Adrenal gland (tissue), 12 donors: ENCODE data around the gene BCL11B. TPM values are rescaled to one million over a fixed set of nuclear protein-coding genes. Genes with fewer than 3 reads are reported as not detected.

Experiments used
- DNase-seq, 7 donors: peaks; one replicate each; pipeline ENCODE4 v3.0.0-alpha.2; 2019 to 2020
- H3K27ac ChIP-seq, 5 donors: fragments of 200-600 bp; sonication (generic) in 4 of 5; 1 replicate in 3 of 5; 2 replicates in 2 of 5; pipeline versions ENCODE4 v1.5.1 to v1.8.0; 2016 to 2020; ENCODE audit warnings: mild to moderate bottlenecking in 1 of 5
- H3K27me3 ChIP-seq: fragments of 200-600 bp; 2 replicates; pipeline ENCODE4 v1.8.0; 2021
- H3K36me3 ChIP-seq, 2 donors: fragments of 200-600 bp; replicated peaks in 1 of 2; 1 replicate in 1 of 2; 2 replicates in 1 of 2; pipeline versions ENCODE4 v1.5.1 to v1.8.0; 2018 to 2022
- H3K4me1 ChIP-seq, 2 donors: fragments of 200-600 bp; replicated peaks in 1 of 2; 1 replicate in 1 of 2; 2 replicates in 1 of 2; pipeline versions ENCODE4 v1.5.1 to v1.8.0; 2018 to 2021
- H3K4me3 ChIP-seq, 4 donors: fragments of 200-600 bp; sonication (generic) in 3 of 4; one replicate each; pipeline ENCODE4 v1.5.1; 2016 to 2018
- H3K9me3 ChIP-seq, 3 donors: fragments of 200-600 bp; sonication (generic) in 1 of 3; replicated peaks in 1 of 3; 1 replicate in 2 of 3; 2 replicates in 1 of 3; pipeline versions ENCODE4 v1.5.1 to v1.8.0; 2016 to 2021
- POLR2A ChIP-seq, 2 donors: fragments of 450-650 bp; IDR thresholded peaks; one replicate each; pipeline ENCODE4 v1.6.1; 2017; ENCODE audit warnings: antibody characterized with exemption in 2 of 2, mild to moderate bottlenecking in 2 of 2, moderate library complexity in 1 of 2
- WGBS, 4 donors: extraction: QIAGEN DNeasy Blood & Tissue Kit in 2 of 4; methylation state at CpG; one replicate each; pipeline versions ENCODE4 v1.1.5 to v1.1.7; 2013 to 2017; 5-methylcytosine and 5-hydroxymethylcytosine counted together
- intact Hi-C, 2 donors: fragments of 100-400 bp; cut with DNase I; formaldehyde crosslinking; loops; one replicate each; pipeline versions ENCODE4 v1.14.1 to v1.15.0; 2022 to 2023
- polyA plus RNA-seq, 3 donors: library from polyadenylated mRNA; stranded (reverse); fragments of 200-250 nt in 2 of 3; fragments of 350-450 nt in 1 of 3; fragmentation: Illumina TruSeq in 1 of 3; extraction: RNeasy Lipid Tissue Mini Kit (QIAGEN cat#74804) in 1 of 3; gene quantifications; one replicate each; pipeline ENCODE4 v1.2.3, GENCODE V29; 2013 to 2014
- total RNA-seq, 9 donors: library from RNA; depleted of rRNA in 4 of 9; stranded (reverse); fragments of >200 nt in 4 of 9; fragments of 120-200 nt in 1 of 9; fragmentation: NEBNext Ultra II Directional in 1 of 9; extraction: Animal tissue kit (Norgen Biotek cat#: 25700) in 1 of 9; gene quantifications; one replicate each; pipeline versions ENCODE4 v1.1.0 to v1.2.4, GENCODE V29; 2013 to 2023
- TF ChIP-seq, protein P1 (sequence below), 6 experiments: fragments of 450-650 bp in 4 of 6; fragments of 200-600 bp in 2 of 6; sonication (generic) in 1 of 6; IDR thresholded peaks; 1 replicate in 5 of 6; 2 replicates in 1 of 6; pipeline versions ENCODE4 v1.5.1 to v1.8.0; 2016 to 2021; ENCODE audit warnings: antibody characterized with exemption in 6 of 6, mild to moderate bottlenecking in 2 of 6, moderate library complexity in 1 of 6
- donor health status: healthy with polysubstance abuse.
- donor health status: Bipolar disorder and iron deficiency.
- donor health status: DM: yes; HTN: yes; CAD: no.
- donor health status: DM: no; HTN: no; CAD: no.
- donor health status: DM: no; HTN: no; CAD: no.
- donor health status: DM: yes; HTN: yes; CAD: no.

BCL11B gene
- total and polyA plus RNA-seq, 12 donors, result 0.24 to 3.2 (median 0.54) TPM

DNA sequence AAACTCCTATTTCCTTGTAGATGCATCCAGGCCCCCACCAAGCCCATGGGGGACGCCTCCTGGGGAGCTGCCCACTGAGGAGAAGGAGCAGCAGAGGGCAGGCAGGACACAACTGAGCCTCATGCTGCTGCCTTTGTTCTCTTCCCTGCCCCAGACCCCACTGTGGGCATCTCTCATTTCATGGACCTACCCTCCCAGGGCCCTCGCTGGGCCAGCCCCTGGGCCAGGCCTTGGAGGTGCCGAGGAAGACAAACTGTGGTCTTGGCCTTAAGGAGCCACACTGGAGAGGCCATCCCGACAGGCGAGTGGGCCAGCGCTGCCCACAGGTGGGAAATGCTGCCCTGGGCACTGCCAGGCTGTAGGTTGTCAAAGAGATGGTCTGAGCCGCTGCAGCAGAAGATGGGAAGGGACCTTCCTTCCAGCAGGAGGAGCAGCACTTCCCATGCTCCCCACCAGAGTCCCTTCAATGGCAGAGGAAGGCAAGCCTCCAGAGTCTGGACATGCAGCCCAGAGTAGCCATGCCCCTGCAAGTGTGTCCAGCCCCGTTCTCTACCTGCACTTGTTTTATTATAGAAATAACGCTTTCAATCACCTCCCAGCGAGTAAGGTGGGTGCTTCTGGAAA, 147.4 kb downstream of the BCL11B start:
- WGBS, 4 donors, result 84 to 96% (median 91%) methylated on average over 8 to 10 of the region's 10 CpGs
- intact Hi-C loops, result no loop called here
- Histone ChIP-seq H3K4me1 (no peaks in the 10 kb centered on the region), H3K27me3 (peaks cover under 1% of the 10 kb centered on the region), H3K4me3 (no peak overlapping the region), H3K9me3 (no peaks in the 10 kb centered on the region), H3K36me3 (no peaks in the 10 kb centered on the region), H3K27ac (no peak overlapping the region)
- peak in 1 of 7 donors; percentile 25 for DNase-seq
- TF ChIP-seq, protein P1, sequence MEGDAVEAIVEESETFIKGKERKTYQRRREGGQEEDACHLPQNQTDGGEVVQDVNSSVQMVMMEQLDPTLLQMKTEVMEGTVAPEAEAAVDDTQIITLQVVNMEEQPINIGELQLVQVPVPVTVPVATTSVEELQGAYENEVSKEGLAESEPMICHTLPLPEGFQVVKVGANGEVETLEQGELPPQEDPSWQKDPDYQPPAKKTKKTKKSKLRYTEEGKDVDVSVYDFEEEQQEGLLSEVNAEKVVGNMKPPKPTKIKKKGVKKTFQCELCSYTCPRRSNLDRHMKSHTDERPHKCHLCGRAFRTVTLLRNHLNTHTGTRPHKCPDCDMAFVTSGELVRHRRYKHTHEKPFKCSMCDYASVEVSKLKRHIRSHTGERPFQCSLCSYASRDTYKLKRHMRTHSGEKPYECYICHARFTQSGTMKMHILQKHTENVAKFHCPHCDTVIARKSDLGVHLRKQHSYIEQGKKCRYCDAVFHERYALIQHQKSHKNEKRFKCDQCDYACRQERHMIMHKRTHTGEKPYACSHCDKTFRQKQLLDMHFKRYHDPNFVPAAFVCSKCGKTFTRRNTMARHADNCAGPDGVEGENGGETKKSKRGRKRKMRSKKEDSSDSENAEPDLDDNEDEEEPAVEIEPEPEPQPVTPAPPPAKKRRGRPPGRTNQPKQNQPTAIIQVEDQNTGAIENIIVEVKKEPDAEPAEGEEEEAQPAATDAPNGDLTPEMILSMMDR (IDR thresholded peaks at IDR 0.05), result no peak
- no peak for TF ChIP-seq POLR2A (IDR thresholded peaks at IDR 0.05)

DNA sequence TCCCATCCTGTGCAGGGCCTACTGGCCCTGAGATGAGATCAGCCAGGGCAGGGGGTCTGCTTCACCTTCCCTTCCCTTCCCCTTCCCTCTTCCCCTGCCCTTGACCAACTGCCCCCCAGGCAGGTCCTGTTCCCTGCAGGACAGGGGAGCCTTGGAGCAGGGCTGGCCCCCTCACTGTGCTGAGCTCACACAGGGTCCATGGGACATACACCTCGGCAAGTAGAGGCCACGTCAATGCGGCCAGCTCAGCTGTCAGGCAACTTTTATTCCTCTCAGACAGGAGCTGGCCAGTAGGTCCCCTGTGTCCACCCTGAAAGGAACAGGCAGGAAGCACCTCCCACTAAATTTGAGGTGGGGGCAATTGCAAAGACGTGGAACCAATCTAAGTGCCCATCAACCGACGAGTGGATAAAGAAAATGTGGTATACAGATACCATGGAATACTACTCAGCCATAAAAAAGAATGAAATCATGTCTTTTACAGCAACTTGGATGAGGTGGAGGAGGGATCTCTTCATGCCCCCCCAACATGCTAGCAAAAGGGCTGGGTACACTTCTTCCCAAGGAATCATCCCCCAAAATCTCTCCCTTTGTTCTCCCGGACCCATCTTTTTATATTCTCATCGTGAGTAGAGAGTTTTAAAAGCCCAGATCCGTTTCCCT, 148.7 kb downstream of the BCL11B start:
- WGBS, 4 donors, result 80 to 91% (median 86%) methylated on average over 7 to 9 of the region's 9 CpGs
- Histone ChIP-seq H3K9me3 (no peaks in the 10 kb centered on the region), H3K36me3 (no peaks in the 10 kb centered on the region), H3K4me3 (no peak overlapping the region), H3K27ac (no peak overlapping the region), H3K4me1 (no peaks in the 10 kb centered on the region), H3K27me3 (peaks cover 11% of the 10 kb centered on the region)
- TF ChIP-seq, protein P1 (IDR thresholded peaks at IDR 0.05), result no peak
- no peak for TF ChIP-seq POLR2A (IDR thresholded peaks at IDR 0.05)
- peak in 1 of 7 donors; percentile 21 for DNase-seq
- intact Hi-C loops, result no loop called here

DNA sequence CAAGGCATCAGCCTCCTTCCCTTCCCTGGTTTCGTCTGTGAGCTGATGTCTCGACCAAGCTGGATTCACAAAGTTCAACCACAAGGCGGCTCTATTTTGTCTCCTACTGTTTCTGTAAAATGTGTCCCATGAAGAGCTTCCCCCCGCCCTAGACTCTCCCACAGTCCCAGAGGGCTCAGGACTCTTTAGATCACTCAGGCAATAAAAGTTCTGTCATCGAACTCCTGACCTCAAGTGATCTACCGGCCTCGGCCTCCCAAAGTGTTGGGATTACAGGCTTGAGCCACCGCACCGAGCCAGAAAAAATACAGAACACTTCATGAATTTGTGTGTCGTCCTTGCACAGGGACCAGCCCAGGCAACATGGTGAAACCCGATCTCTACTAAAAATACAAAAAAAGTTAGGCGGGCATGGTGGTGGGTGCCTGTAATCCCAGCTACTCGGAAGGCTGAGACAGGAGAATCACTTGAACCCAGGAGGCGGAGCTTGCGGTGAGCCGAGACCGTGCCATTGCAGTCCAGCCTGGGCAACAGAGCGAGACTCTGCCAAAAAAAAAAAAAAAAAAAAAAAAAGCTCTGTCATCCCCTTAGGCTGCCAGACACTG, 149.4 kb downstream of the BCL11B start:
- intact Hi-C loops, result no loop called here
- WGBS, 4 donors, result 67 to 80% (median 71%) methylated on average over 17 to 18 of the region's 18 CpGs
- DNase-seq, result peak in 2 of 7 donors; percentile 3 to 14

DNA sequence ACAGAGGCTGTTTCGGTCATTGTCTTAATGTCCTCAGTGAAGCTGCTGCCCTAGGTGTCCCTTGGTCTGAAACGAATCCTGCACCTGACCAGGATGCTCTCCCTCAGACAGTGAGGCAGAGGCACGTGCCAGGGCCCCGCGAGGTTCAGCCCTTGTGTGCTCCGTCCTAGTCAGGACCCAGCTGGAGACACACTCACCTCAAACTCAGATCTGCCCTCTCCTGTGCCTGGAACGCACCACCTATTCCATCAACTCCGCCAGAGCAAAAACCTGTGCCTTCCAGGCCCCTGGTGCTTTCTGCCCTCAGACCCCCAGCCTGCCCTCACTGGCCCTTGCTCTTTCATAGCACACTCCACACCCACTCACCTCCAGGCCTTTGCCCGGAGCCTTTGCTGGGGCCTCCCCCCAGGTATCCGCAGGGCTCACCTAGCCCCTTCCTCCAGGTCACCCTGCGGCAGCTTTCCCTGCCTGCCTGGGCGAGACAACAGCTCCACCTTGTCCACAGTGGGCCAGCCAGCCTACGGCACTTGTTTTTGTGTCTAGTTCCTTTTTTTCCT, 150.6 kb downstream of the BCL11B start:
- DNase-seq, result no peak
- Histone ChIP-seq H3K4me1 (no peaks in the 10 kb centered on the region), H3K36me3 (no peaks in the 10 kb centered on the region), H3K27me3 (peaks cover 15% of the 10 kb centered on the region), H3K9me3 (no peaks in the 10 kb centered on the region), H3K27ac (no peak overlapping the region), H3K4me3 (no peak overlapping the region)
- intact Hi-C loops, result no loop called here
- no peak for TF ChIP-seq POLR2A (IDR thresholded peaks at IDR 0.05)
- TF ChIP-seq, protein P1 (IDR thresholded peaks at IDR 0.05), result no peak
- 82 to 93% (median 86%) methylated on average over 13 of the region's 13 CpGs for WGBS, 4 donors

More for the DNA sequence above, 149.4 kb downstream of the BCL11B start:
- Histone ChIP-seq H3K36me3 (no peaks in the 10 kb centered on the region), H3K9me3 (no peaks in the 10 kb centered on the region), H3K4me1 (no peaks in the 10 kb centered on the region), H3K27ac (no peak overlapping the region), H3K4me3 (no peak overlapping the region), H3K27me3 (peaks cover 15% of the 10 kb centered on the region)
- TF ChIP-seq, protein P1 (IDR thresholded peaks at IDR 0.05), result no peak
- TF ChIP-seq POLR2A (IDR thresholded peaks at IDR 0.05), result no peak
